ENCODE data around the gene GAL3ST1. TPM values are rescaled to one million over a fixed set of nuclear protein-coding genes. Genes with fewer than 3 reads are reported as not detected.

Gene GAL3ST1
- total and polyA plus RNA-seq, 2 donors (not counting 1 experiment from before 2014, with no cell fraction given), result 0.70 TPM; not detected in 1

GRCh38 chr22:30556388-30556787 lies 18.1 kb downstream of the GAL3ST1 start:
- H3K27ac Mint-ChIP-seq, result no peak overlapping the region
- H3K9me3 Mint-ChIP-seq (ENCODE audit: insufficient read depth), result no peaks in the 10 kb centered on the region
- Histone ChIP-seq H2AFZ (ENCODE audit: insufficient read depth, low read depth, low read length, poor library complexity, severe bottlenecking) (no peak overlapping the region), H3K4me1 (ENCODE audit: control insufficient read depth in 2 of 2, insufficient read depth in 2 of 2, low read length in 2 of 2) (no peaks in the 10 kb centered on the region), H3K4me2 (replicated peaks; ENCODE audit: low read depth, low read length, poor library complexity, severe bottlenecking) (no peak overlapping the region), H3K36me3 (replicated peaks in 1 of 2; ENCODE audit: control extremely low read depth in 1 of 2, control insufficient read depth in 1 of 2, extremely low read depth in 1 of 2, insufficient read depth in 2 of 2, low read length in 1 of 2) (no peaks in the 10 kb centered on the region), H3K9me3 (ENCODE audit: control extremely low read depth in 1 of 3, control insufficient read depth in 2 of 3, insufficient read depth in 1 of 3, low read length in 2 of 3) (no peaks in the 10 kb centered on the region), H3K27ac (ENCODE audit: low read length in 2 of 2) (no peak overlapping the region), H3K4me3 (ENCODE audit: control extremely low read depth in 1 of 5, extremely low read depth in 1 of 5, insufficient read depth in 1 of 5, low read depth in 2 of 5, low read length in 4 of 5) (no peak overlapping the region), H3K27me3 (replicated peaks in 1 of 4; ENCODE audit: control extremely low read depth in 1 of 4, control insufficient read depth in 3 of 4, insufficient read depth in 4 of 4, low read length in 3 of 4) (no peaks in the 10 kb centered on the region), H4K20me1 (ENCODE audit: control insufficient read depth, insufficient read depth, low read length, poor library complexity, severe bottlenecking) (no peaks in the 10 kb centered on the region), H3K9ac (ENCODE audit: low read length) (no peak overlapping the region), H3K79me2 (ENCODE audit: control insufficient read depth, insufficient read depth, low read length) (no peaks in the 10 kb centered on the region)
- intact Hi-C loops (cut with micrococcal nuclease), result no loop called here
- no peak for ATAC-seq (ENCODE audit: low read depth)
- ChIA-PET CTCF (no interaction called here), POLR2A (no interaction called here)
- H3K4me1 Mint-ChIP-seq, result no peaks in the 10 kb centered on the region
- H3K27me3 Mint-ChIP-seq, result peaks cover 7% of the 10 kb centered on the region
- TF ChIP-seq EZH2 (IDR thresholded peaks at IDR 0.05; ENCODE audit: borderline replicate concordance, insufficient read depth, low read depth, low read length, poor library complexity, severe bottlenecking) (no peak), CTCF (IDR thresholded peaks at IDR 0.05) (no peak)
- no peak overlapping the region for H3K4me3 Mint-ChIP-seq
- 77% methylated on average over 5 of the region's 6 CpGs for WGBS (ENCODE audit: insufficient coverage)
- no peak for DNase-seq

GRCh38 chr22:30555282-30556210 lies 18.9 kb downstream of the GAL3ST1 start:
- DNase-seq, result no peak
- H3K27me3 Mint-ChIP-seq, result peaks cover 5% of the 10 kb centered on the region
- no peak for ATAC-seq (ENCODE audit: low read depth)
- no peak overlapping the region for H3K4me3 ChIP-seq (ENCODE audit: control extremely low read depth in 1 of 5, extremely low read depth in 1 of 5, insufficient read depth in 1 of 5, low read depth in 2 of 5, low read length in 4 of 5)
- H3K4me3 Mint-ChIP-seq, result no peak overlapping the region
- no peaks in the 10 kb centered on the region for H3K27me3 ChIP-seq (replicated peaks in 1 of 4; ENCODE audit: control extremely low read depth in 1 of 4, control insufficient read depth in 3 of 4, insufficient read depth in 4 of 4, low read length in 3 of 4)
- H3K9ac ChIP-seq (ENCODE audit: low read length), result no peak overlapping the region
- no peaks in the 10 kb centered on the region for H3K4me1 Mint-ChIP-seq
- CTCF ChIA-PET, result no interaction called here
- H2AFZ ChIP-seq (ENCODE audit: insufficient read depth, low read depth, low read length, poor library complexity, severe bottlenecking), result no peak overlapping the region
- H3K4me1 ChIP-seq (ENCODE audit: control insufficient read depth in 2 of 2, insufficient read depth in 2 of 2, low read length in 2 of 2), result no peaks in the 10 kb centered on the region
- H3K27ac ChIP-seq (ENCODE audit: low read length in 2 of 2), result no peak overlapping the region
- no peaks in the 10 kb centered on the region for H3K79me2 ChIP-seq (ENCODE audit: control insufficient read depth, insufficient read depth, low read length)
- intact Hi-C loops (cut with micrococcal nuclease), result no loop called here
- WGBS (ENCODE audit: insufficient coverage), result 96% methylated on average over 68 of the region's 73 CpGs
- H3K27ac Mint-ChIP-seq, result no peak overlapping the region
- H3K9me3 Mint-ChIP-seq (ENCODE audit: insufficient read depth), result no peaks in the 10 kb centered on the region
- H3K4me2 ChIP-seq (replicated peaks; ENCODE audit: low read depth, low read length, poor library complexity, severe bottlenecking), result no peak overlapping the region
- H3K36me3 ChIP-seq (replicated peaks in 1 of 2; ENCODE audit: control extremely low read depth in 1 of 2, control insufficient read depth in 1 of 2, extremely low read depth in 1 of 2, insufficient read depth in 2 of 2, low read length in 1 of 2), result no peaks in the 10 kb centered on the region
- no peak for TF ChIP-seq EZH2 (IDR thresholded peaks at IDR 0.05; ENCODE audit: borderline replicate concordance, insufficient read depth, low read depth, low read length, poor library complexity, severe bottlenecking)
- no peak for TF ChIP-seq CTCF (IDR thresholded peaks at IDR 0.05)
- no peaks in the 10 kb centered on the region for H3K9me3 ChIP-seq (ENCODE audit: control extremely low read depth in 1 of 3, control insufficient read depth in 2 of 3, insufficient read depth in 1 of 3, low read length in 2 of 3)
- H4K20me1 ChIP-seq (ENCODE audit: control insufficient read depth, insufficient read depth, low read length, poor library complexity, severe bottlenecking), result no peaks in the 10 kb centered on the region
- POLR2A ChIA-PET, result no interaction called here

Data from B cell (primary cell).